Right atrium auricular region (tissue), 2 donors: Measurements from ENCODE around the gene PRICKLE2. TPM values are rescaled to one million over a fixed set of nuclear protein-coding genes. Genes with fewer than 3 reads are reported as not detected.

Experiments used
- DNase-seq: peaks from one replicate; pipeline ENCODE4 v3.0.0-alpha.2; 2019; ENCODE audit warnings: low spot score
- H3K27ac ChIP-seq, 2 donors: fragments of 200-600 bp; sonication (generic); 1 replicate in 1 of 2; 2 replicates in 1 of 2; pipeline ENCODE4 v1.5.1; 2016 to 2019
- H3K27me3 ChIP-seq, 2 donors: fragments of 200-600 bp; sonication (generic); one replicate each; pipeline versions ENCODE4 v1.5.1 to v1.6.0; 2017 to 2019
- H3K36me3 ChIP-seq: fragments of 200-600 bp; sonication (generic); one replicate; pipeline ENCODE4 v1.5.1; 2016
- H3K4me1 ChIP-seq, 2 donors: fragments of 200-600 bp; sonication (generic); one replicate each; pipeline versions ENCODE4 v1.5.1 to v1.6.0; 2017 to 2019
- H3K4me3 ChIP-seq, 2 donors: fragments of 200-600 bp; sonication (generic); 1 replicate in 1 of 2; 2 replicates in 1 of 2; pipeline ENCODE4 v1.5.1; 2017 to 2019; ENCODE audit warnings: mild to moderate bottlenecking in 1 of 2, moderate library complexity in 1 of 2
- H3K9me3 ChIP-seq, 2 donors: fragments of 200-600 bp; sonication (generic); one replicate each; pipeline ENCODE4 v1.5.1; 2019
- total RNA-seq, 2 donors: library from RNA; depleted of rRNA; stranded (reverse); fragments of >200 nt; gene quantifications; one replicate each; pipeline ENCODE4 v1.1.0, GENCODE V29; 2016
- TF ChIP-seq, protein P1 (sequence below), 2 donors: fragments of 200-600 bp; sonication (generic); IDR thresholded peaks; one replicate each; pipeline ENCODE4 v1.5.1; 2019; ENCODE audit warnings: antibody characterized with exemption in 2 of 2

Gene PRICKLE2
- total RNA-seq, 2 donors from 2014 or later, result 18.4 to 22.2 TPM

DNA sequence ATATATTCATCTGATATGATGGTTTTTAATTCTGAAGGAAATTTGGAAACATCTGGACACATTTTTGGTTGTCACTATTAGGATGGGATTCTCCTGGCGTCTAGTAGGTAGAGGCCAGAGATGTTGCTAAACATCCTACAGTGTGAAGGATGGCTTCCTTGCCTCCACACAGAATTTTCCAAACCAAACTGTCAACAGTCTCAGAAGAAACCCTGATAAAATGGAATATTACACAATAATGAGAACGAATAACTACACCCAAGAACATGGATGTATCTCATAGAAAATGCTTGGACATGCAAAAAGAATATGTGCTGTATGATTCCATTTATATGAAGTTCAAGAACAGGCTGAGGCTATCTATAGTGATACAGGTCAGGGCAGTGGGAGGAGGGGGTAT lies 122.1 kb downstream of the PRICKLE2 start:
- TF ChIP-seq, protein P1, sequence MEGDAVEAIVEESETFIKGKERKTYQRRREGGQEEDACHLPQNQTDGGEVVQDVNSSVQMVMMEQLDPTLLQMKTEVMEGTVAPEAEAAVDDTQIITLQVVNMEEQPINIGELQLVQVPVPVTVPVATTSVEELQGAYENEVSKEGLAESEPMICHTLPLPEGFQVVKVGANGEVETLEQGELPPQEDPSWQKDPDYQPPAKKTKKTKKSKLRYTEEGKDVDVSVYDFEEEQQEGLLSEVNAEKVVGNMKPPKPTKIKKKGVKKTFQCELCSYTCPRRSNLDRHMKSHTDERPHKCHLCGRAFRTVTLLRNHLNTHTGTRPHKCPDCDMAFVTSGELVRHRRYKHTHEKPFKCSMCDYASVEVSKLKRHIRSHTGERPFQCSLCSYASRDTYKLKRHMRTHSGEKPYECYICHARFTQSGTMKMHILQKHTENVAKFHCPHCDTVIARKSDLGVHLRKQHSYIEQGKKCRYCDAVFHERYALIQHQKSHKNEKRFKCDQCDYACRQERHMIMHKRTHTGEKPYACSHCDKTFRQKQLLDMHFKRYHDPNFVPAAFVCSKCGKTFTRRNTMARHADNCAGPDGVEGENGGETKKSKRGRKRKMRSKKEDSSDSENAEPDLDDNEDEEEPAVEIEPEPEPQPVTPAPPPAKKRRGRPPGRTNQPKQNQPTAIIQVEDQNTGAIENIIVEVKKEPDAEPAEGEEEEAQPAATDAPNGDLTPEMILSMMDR (IDR thresholded peaks at IDR 0.05), result no peak
- no peak for DNase-seq
- H3K4me1 ChIP-seq, result no peaks in the 10 kb centered on the region
- no peak overlapping the region for H3K27ac ChIP-seq
- no peaks in the 10 kb centered on the region for H3K9me3 ChIP-seq
- H3K4me3 ChIP-seq, result no peak overlapping the region
- peaks cover 11% of the 10 kb centered on the region for H3K36me3 ChIP-seq
- no peaks in the 10 kb centered on the region for H3K27me3 ChIP-seq

DNA sequence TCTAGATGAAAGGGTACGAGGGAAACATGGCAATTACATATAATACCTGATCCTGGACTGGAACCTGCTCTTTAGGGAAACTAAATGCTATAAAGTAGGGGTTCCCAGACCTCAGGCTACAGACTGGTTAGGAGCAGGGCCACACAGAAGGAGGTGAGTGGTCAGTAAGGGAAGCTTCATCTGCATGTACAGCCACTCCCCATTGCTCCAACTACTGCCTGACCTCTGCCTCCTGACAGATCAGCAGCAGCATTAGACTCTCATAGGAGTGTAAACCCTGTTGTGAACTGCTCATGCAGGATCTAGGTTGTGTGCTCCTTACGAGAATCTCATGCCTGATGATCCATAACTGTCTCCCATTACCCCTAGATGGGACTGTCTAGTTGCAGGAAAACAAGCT lies 123.1 kb downstream of the PRICKLE2 start:
- H3K9me3 ChIP-seq, result no peaks in the 10 kb centered on the region
- no peak for DNase-seq
- H3K4me1 ChIP-seq, result no peaks in the 10 kb centered on the region
- TF ChIP-seq, protein P1 (IDR thresholded peaks at IDR 0.05), result no peak
- no peak overlapping the region for H3K4me3 ChIP-seq
- peaks cover 11% of the 10 kb centered on the region for H3K36me3 ChIP-seq
- H3K27ac ChIP-seq, result no peak overlapping the region
- H3K27me3 ChIP-seq, result no peaks in the 10 kb centered on the region

DNA sequence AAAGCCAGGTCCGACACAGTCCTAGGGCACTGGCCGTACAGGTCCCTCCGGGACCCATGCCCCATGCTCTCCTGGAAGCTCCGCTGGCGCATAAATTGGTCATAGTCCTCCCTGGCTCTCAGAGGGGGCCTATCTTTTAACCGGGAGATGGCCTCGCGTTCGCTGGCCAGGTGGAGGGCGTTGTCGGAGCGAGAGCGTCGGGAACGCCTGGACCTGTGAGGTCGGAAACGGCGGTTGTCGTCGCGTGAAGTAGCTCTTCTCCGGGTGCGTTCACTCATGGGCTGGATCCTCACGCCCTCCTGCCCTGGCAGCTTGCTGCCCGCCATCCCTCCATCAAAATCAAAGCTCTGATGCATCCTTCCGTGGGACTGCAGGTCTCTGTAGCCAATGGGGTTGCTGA lies 126.0 kb downstream of the PRICKLE2 start:
- H3K27me3 ChIP-seq, result no peaks in the 10 kb centered on the region
- no peak for DNase-seq

DNA sequence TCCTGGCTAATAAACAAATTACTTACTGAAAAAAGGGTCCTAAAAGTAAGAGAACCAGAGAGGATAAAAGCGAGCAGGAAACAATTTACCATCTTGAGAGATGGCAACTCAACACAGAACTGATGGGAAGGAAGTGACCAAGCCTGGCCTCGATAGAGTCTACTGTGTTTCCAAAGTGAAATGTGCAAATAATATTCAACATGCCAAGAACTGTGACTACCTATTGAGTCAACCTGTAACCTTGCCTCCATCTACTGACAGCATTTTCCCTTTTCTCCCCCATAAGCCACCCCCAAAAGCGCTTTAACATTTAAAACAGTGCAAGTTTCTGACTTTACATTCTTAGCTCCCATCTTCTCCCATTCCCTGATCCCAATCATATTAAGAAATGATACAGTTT lies 126.6 kb downstream of the PRICKLE2 start:
- Histone ChIP-seq H3K4me3 (no peak overlapping the region), H3K27me3 (no peaks in the 10 kb centered on the region), H3K9me3 (no peaks in the 10 kb centered on the region), H3K4me1 (no peaks in the 10 kb centered on the region), H3K27ac (no peak overlapping the region), H3K36me3 (peaks cover 11% of the 10 kb centered on the region)
- TF ChIP-seq, protein P1 (IDR thresholded peaks at IDR 0.05), result no peak
- no peak for DNase-seq

More for the DNA sequence above, 126.0 kb downstream of the PRICKLE2 start:
- Histone ChIP-seq H3K4me1 (no peaks in the 10 kb centered on the region), H3K9me3 (no peaks in the 10 kb centered on the region), H3K27ac (no peak overlapping the region), H3K36me3 (peaks cover 11% of the 10 kb centered on the region), H3K4me3 (no peak overlapping the region)
- TF ChIP-seq, protein P1 (IDR thresholded peaks at IDR 0.05), result no peak

DNA sequence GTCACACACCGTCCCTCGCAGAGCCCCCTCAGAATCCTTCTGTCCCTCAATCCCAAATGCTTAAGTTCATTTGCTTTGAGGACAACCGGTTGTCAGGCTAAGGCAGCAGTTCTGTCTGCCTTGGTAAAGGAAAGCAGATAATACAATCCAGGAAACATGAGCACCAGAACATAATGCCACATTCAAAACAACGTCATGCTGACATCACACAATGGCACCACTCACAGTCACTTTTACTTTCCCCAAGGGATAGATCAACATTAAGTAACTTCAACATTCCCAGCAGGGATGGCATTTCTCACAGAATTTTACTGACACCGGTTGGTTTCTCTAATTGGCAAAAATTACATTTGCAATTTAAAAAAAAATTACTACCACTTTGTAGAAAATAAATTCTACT lies 127.3 kb downstream of the PRICKLE2 start:
- no peak overlapping the region for H3K27ac ChIP-seq
- H3K4me3 ChIP-seq, result no peak overlapping the region
- H3K27me3 ChIP-seq, result no peaks in the 10 kb centered on the region
- no peaks in the 10 kb centered on the region for H3K9me3 ChIP-seq
- TF ChIP-seq, protein P1 (IDR thresholded peaks at IDR 0.05), result no peak
- DNase-seq, result no peak
- H3K4me1 ChIP-seq, result no peaks in the 10 kb centered on the region
- peaks cover 11% of the 10 kb centered on the region for H3K36me3 ChIP-seq

DNA sequence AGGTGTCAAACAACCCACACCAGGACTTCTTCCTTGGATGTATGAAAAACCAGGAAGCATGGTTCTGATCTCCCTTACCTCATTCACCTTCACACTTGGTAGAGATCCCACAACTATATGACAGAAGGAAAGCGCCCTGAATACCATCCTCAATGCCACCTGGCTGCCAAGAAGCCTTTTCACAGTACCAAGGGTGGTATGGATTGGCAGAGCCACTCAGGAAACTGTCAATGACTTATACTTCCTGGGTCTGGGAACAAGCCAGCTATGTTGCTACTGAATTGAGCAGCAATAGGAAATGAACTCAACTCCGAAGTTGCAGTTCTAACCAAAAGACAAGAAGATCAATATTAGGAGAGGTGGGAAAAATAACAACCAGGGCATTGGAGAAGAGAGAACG lies 129.5 kb downstream of the PRICKLE2 start:
- peaks cover 11% of the 10 kb centered on the region for H3K36me3 ChIP-seq
- no peak overlapping the region for H3K4me3 ChIP-seq
- TF ChIP-seq, protein P1 (IDR thresholded peaks at IDR 0.05), result no peak
- H3K9me3 ChIP-seq, result no peaks in the 10 kb centered on the region
- DNase-seq, result no peak
- no peaks in the 10 kb centered on the region for H3K4me1 ChIP-seq
- H3K27ac ChIP-seq, result no peak overlapping the region
- no peaks in the 10 kb centered on the region for H3K27me3 ChIP-seq
